Mesendoderm (in vitro differentiated cells): ENCODE data around the gene RFXAP.

ENCODE experiments used
- DNase-seq: peaks from one replicate; pipeline ENCODE4 v3.0.0; 2013
- H2AK5ac ChIP-seq: 2 replicates; pipeline ENCODE4 v1.6.1; 2013; ENCODE audit warnings: low read length, inconsistent platforms
- H2BK120ac ChIP-seq: 2 replicates; pipeline ENCODE4 v1.6.1; 2013; ENCODE audit warnings: low read depth, mild to moderate bottlenecking, low read length, moderate library complexity, mixed read lengths
- H2BK15ac ChIP-seq: replicated peaks from 2 replicates; pipeline ENCODE4 v1.6.1; 2013; ENCODE audit warnings: low read depth, mild to moderate bottlenecking, moderate library complexity
- H2BK5ac ChIP-seq: 2 replicates; pipeline ENCODE4 v1.6.1; 2013; ENCODE audit warnings: low read length, inconsistent platforms
- H3K18ac ChIP-seq: 2 replicates; pipeline ENCODE4 v1.6.1; 2013; ENCODE audit warnings: mild to moderate bottlenecking, low read length, mixed read lengths
- H3K23ac ChIP-seq: one replicate; pipeline ENCODE4 v1.6.1; 2013; ENCODE audit warnings: low read length
- H3K27ac ChIP-seq: 2 replicates; pipeline ENCODE4 v1.5.1; 2013; ENCODE audit warnings: low read depth, mild to moderate bottlenecking, inconsistent platforms, low read length, moderate library complexity
- H3K27me3 ChIP-seq: 2 replicates; pipeline ENCODE4 v1.6.1; 2013; ENCODE audit warnings: low read length, control low read depth, mild to moderate bottlenecking, inconsistent platforms; ENCODE audit not compliant: insufficient read depth, poor library complexity
- H3K36me3 ChIP-seq: 2 replicates; pipeline ENCODE4 v1.6.1; 2013; ENCODE audit warnings: low read length, inconsistent platforms; ENCODE audit not compliant: control insufficient read depth, insufficient read depth
- H3K4ac ChIP-seq: one replicate; pipeline ENCODE4 v1.6.1; 2013; ENCODE audit warnings: low read depth, mild to moderate bottlenecking, low read length, moderate library complexity
- H3K4me1 ChIP-seq: 2 replicates; pipeline ENCODE4 v1.6.1; 2013; ENCODE audit warnings: low read depth, low read length, inconsistent platforms; ENCODE audit not compliant: control insufficient read depth
- H3K4me2 ChIP-seq: 2 replicates; pipeline ENCODE4 v1.6.1; 2013; ENCODE audit warnings: low read length
- H3K4me3 ChIP-seq: 2 replicates; pipeline ENCODE4 v1.5.1; 2013; ENCODE audit warnings: mild to moderate bottlenecking, low read length
- H3K56ac ChIP-seq: one replicate; pipeline ENCODE4 v1.6.1; 2013; ENCODE audit warnings: low read length
- H3K79me1 ChIP-seq: 2 replicates; pipeline ENCODE4 v1.6.1; 2013; ENCODE audit warnings: low read length, inconsistent platforms
- H3K79me2 ChIP-seq: 2 replicates; pipeline ENCODE4 v1.6.1; 2013; ENCODE audit warnings: mild to moderate bottlenecking, low read length; ENCODE audit not compliant: control insufficient read depth, insufficient read depth
- H3K9ac ChIP-seq: 2 replicates; pipeline ENCODE4 v1.6.1; 2013; ENCODE audit warnings: low read length, inconsistent platforms
- H4K5ac ChIP-seq: one replicate; pipeline ENCODE4 v1.6.1; 2013; ENCODE audit warnings: low read length
- H4K8ac ChIP-seq: one replicate; pipeline ENCODE4 v1.6.1; 2013; ENCODE audit warnings: low read depth, mild to moderate bottlenecking, control low read depth, low read length, moderate library complexity
- WGBS: extraction: QIAGEN DNeasy Blood & Tissue Kit; methylation state at CpG from one replicate; pipeline ENCODE4 v1.1.7; 2013; ENCODE audit warnings: low lambda C conversion rate, missing lambda C conversion rate; ENCODE audit not compliant: insufficient coverage; ENCODE audit errors: extremely low coverage; 5-methylcytosine and 5-hydroxymethylcytosine counted together

RFXAP gene

DNA sequence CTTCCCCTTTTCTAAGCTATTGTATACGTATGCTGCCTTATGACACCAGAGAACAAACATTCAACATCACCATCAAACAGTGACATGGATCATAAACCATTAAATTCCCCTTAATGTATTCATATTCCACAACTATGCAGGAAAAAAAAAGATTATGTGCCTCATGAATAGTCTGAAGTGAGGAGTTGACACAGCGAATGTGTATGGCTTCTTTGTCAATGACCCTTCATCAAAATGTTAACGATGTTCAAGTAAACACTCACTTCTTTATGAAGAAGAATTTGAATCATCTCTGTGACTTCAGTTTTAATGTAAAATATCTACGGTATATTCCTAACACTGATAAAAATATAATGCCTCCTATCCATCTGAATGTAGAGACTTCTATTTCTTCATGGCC lies 56.4 kb downstream of the RFXAP start:
- Histone ChIP-seq H3K9ac (no peak overlapping the region), H4K5ac (no peak overlapping the region), H2BK5ac (no peak overlapping the region), H3K4me3 (no peak overlapping the region), H4K8ac (no peak overlapping the region), H3K18ac (no peak overlapping the region), H3K4me1 (no peaks in the 10 kb centered on the region), H3K27ac (no peak overlapping the region), H3K79me1 (no peaks in the 10 kb centered on the region), H3K4me2 (no peak overlapping the region), H3K79me2 (no peaks in the 10 kb centered on the region), H3K36me3 (no peaks in the 10 kb centered on the region), H2AK5ac (no peak overlapping the region), H3K56ac (no peak overlapping the region), H2BK15ac (no peak overlapping the region), H3K27me3 (no peaks in the 10 kb centered on the region), H2BK120ac (no peak overlapping the region), H3K23ac (no peak overlapping the region), H3K4ac (no peak overlapping the region)
- no peak for DNase-seq
- WGBS = no CpG with 5 or more reads among the region's 4 CpGs

DNA sequence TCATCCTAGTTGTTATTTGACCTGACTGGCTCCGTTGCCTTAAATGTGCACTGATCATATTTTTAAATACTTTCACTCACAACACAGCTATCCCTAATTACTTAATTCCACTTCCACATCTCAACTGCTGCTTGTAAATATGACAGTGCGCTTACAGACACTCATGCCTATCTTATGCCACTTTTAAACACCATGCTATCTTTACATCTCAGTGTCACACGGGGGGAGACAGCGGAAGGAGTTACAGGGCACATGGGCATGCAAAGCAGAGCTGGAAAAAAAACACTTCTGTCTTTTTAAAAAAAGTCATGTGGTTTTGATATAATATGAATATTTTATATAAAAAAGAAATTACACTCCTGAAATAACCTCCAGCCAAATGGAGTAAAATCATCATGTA lies 56.9 kb downstream of the RFXAP start:
- no peaks in the 10 kb centered on the region for H3K27me3 ChIP-seq
- no peak overlapping the region for H3K4me3 ChIP-seq
- no CpG with 5 or more reads among the region's 4 CpGs for WGBS
- H2BK5ac ChIP-seq = no peak overlapping the region
- H4K8ac ChIP-seq = no peak overlapping the region
- H2BK120ac ChIP-seq = no peak overlapping the region
- H3K56ac ChIP-seq = no peak overlapping the region
- H3K79me2 ChIP-seq = no peaks in the 10 kb centered on the region
- no peak overlapping the region for H3K9ac ChIP-seq
- no peak overlapping the region for H3K23ac ChIP-seq
- H4K5ac ChIP-seq = no peak overlapping the region
- H3K4me1 ChIP-seq = no peaks in the 10 kb centered on the region
- H3K4ac ChIP-seq = no peak overlapping the region
- H3K4me2 ChIP-seq = no peak overlapping the region
- no peak overlapping the region for H3K27ac ChIP-seq
- no peaks in the 10 kb centered on the region for H3K79me1 ChIP-seq
- no peak overlapping the region for H3K18ac ChIP-seq
- H3K36me3 ChIP-seq = no peaks in the 10 kb centered on the region
- no peak overlapping the region for H2AK5ac ChIP-seq
- no peak overlapping the region for H2BK15ac ChIP-seq
- DNase-seq = no peak
